Measurements from ENCODE around the gene DAG1.

DNA sequence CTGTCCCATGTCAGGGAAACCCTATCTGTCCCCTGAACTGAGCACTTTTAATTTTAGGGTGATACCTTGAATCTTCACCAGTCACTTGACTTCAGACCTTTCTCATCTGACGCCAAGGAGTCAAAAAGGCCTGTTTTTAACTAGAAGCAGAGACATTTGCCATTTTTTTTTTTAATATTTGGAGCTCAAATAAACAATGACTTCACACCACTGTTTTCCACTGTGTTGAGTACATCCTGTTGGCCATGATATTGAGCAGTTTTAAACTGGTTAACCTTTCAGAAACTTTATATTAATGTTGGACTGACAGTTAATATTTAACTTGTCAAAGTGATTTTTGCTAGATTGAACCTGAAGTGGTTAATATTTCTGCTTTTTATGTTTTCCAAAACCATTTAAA lies 28.2 kb downstream of the DAG1 start:
- TF ChIP-seq, protein P1, sequence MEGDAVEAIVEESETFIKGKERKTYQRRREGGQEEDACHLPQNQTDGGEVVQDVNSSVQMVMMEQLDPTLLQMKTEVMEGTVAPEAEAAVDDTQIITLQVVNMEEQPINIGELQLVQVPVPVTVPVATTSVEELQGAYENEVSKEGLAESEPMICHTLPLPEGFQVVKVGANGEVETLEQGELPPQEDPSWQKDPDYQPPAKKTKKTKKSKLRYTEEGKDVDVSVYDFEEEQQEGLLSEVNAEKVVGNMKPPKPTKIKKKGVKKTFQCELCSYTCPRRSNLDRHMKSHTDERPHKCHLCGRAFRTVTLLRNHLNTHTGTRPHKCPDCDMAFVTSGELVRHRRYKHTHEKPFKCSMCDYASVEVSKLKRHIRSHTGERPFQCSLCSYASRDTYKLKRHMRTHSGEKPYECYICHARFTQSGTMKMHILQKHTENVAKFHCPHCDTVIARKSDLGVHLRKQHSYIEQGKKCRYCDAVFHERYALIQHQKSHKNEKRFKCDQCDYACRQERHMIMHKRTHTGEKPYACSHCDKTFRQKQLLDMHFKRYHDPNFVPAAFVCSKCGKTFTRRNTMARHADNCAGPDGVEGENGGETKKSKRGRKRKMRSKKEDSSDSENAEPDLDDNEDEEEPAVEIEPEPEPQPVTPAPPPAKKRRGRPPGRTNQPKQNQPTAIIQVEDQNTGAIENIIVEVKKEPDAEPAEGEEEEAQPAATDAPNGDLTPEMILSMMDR (IDR thresholded peaks at IDR 0.05) = no peak
- TF ChIP-seq POLR2A (IDR thresholded peaks at IDR 0.05) = no peak
